ENCODE data around the gene PPRC1. TPM values are rescaled to one million over a fixed set of nuclear protein-coding genes. Genes with fewer than 3 reads are reported as not detected.
A peak's percentile ranks its signal among the peaks of the same experiment; 100 is the strongest.

The PPRC1 gene
- total RNA-seq, 4 donors from 2014 or later, result 11.7 to 27.5 (median 16.6) TPM

GRCh38 chr10:102121739-102122372 is 11.0 kb upstream of the PPRC1 start:
- peak; percentile 39 to 47 for DNase-seq
- Histone ChIP-seq H3K9me3 (no peaks in the 10 kb centered on the region), H3K4me1 (peaks cover 29 to 32% of the 10 kb centered on the region in 2 donors), H3K27me3 (no peaks in the 10 kb centered on the region), H3K36me3 (no peaks in the 10 kb centered on the region), H3K27ac (peak overlapping the region; percentile 91 to 98 (median 97)), H3K4me3 (replicated peaks in 1 of 3) (no peak overlapping the region)
- 37 to 56% methylated on average over 6 of the region's 6 CpGs for WGBS, 2 donors
- no peak for TF ChIP-seq POLR2A (IDR thresholded peaks at IDR 0.05)
- TF ChIP-seq, protein P1, sequence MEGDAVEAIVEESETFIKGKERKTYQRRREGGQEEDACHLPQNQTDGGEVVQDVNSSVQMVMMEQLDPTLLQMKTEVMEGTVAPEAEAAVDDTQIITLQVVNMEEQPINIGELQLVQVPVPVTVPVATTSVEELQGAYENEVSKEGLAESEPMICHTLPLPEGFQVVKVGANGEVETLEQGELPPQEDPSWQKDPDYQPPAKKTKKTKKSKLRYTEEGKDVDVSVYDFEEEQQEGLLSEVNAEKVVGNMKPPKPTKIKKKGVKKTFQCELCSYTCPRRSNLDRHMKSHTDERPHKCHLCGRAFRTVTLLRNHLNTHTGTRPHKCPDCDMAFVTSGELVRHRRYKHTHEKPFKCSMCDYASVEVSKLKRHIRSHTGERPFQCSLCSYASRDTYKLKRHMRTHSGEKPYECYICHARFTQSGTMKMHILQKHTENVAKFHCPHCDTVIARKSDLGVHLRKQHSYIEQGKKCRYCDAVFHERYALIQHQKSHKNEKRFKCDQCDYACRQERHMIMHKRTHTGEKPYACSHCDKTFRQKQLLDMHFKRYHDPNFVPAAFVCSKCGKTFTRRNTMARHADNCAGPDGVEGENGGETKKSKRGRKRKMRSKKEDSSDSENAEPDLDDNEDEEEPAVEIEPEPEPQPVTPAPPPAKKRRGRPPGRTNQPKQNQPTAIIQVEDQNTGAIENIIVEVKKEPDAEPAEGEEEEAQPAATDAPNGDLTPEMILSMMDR (IDR thresholded peaks at IDR 0.05), result no peak
- intact Hi-C loops (cut with DNase I), result no loop called here

- no peaks in the 10 kb centered on the region for H3K9me3 ChIP-seq
- no peaks in the 10 kb centered on the region for H3K27me3 ChIP-seq
- intact Hi-C loops (cut with DNase I), result no loop called here
- no peaks in the 10 kb centered on the region for H3K36me3 ChIP-seq
- no peak for DNase-seq
- WGBS, 2 donors, result 100% methylated on average over 1 of the region's 1 CpG
- no peak overlapping the region for H3K4me3 ChIP-seq (replicated peaks in 1 of 3)
- H3K4me1 ChIP-seq, result peaks cover 23 to 26% of the 10 kb centered on the region in 2 donors
- H3K27ac ChIP-seq, result no peak overlapping the region
- TF ChIP-seq, protein P1 (IDR thresholded peaks at IDR 0.05), result no peak
- no peak for TF ChIP-seq POLR2A (IDR thresholded peaks at IDR 0.05)
Measured at GRCh38 chr10:102122450-102122849, 10.4 kb upstream of the PPRC1 start.

DNA sequence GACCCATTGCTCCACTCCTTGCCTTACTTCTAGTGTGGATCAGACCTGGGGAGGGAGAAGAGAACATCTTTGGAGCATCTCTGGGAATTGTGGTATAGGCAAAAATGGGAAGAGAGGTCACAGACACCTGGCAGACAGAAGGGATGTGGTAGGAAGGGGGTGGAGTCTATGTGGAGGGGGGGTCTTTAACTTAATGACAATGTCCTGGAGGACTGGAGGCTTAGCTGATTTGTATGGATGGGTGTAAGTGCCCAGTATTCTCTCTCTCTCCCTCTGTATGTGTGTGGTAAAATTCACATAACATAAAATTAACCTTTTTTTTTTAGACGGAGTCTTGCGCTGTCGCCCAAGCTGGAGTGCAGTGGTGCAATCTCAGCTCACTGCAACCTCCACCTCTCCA is 9.6 kb upstream of the PPRC1 start:
- 93 to 96% methylated on average over 3 of the region's 3 CpGs for WGBS, 2 donors
- DNase-seq, result no peak
- H3K27me3 ChIP-seq, result no peaks in the 10 kb centered on the region
- H3K9me3 ChIP-seq, result no peaks in the 10 kb centered on the region
- intact Hi-C loops (cut with DNase I), result no loop called here
- peaks cover 16 to 18% of the 10 kb centered on the region in 2 donors for H3K4me1 ChIP-seq
- H3K27ac ChIP-seq, result no peak overlapping the region
- H3K36me3 ChIP-seq, result no peaks in the 10 kb centered on the region
- no peak overlapping the region for H3K4me3 ChIP-seq (replicated peaks in 1 of 3)
- TF ChIP-seq, protein P1 (IDR thresholded peaks at IDR 0.05), result no peak
- no peak for TF ChIP-seq POLR2A (IDR thresholded peaks at IDR 0.05)

DNA sequence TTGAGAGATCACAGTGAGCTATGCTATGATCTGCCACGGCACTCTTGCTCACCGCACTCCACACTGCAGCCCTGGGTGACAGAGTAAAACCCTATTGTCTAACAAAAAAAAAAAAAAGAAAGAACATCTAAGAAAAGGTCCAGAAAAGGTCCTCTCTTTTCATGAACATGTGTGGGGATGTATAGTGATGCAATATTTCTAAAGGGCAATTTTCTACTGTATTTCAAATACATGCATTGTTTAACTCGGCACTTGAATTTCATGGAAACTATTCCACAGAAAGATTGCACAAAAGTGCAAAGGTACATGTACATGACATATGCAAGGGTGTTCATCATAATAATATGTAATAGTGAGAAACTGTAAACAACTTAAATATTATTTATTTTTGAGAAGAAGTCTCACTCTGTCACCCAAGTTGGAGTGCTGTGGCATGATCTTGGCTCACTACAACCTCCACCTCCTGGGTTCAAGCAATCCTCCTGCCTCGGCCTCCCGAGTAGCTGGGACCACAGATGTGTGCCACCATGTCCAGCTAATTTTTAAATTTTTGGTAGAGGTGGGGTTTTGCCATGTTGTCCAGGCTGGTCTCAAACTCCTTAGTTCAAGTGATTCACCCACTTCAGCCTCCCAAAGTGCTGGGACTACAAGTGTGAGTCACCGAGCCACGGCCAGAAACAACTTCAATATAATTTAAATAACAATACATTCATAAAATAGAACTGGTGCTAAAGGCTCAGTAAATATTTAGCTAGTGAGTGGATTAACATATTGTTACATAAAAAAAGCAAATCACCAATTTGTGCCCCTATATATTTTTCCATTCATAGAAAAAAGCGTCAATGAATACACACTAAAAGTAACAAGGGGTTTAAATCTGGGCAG is 1.3 kb upstream of the PPRC1 start:
- no peaks in the 10 kb centered on the region for H3K36me3 ChIP-seq
- no peaks in the 10 kb centered on the region for H3K9me3 ChIP-seq
- H3K27ac ChIP-seq, result no peak overlapping the region
- H3K27me3 ChIP-seq, result no peaks in the 10 kb centered on the region
- no peak for DNase-seq
- intact Hi-C loops (cut with DNase I), result no loop called here
- TF ChIP-seq, protein P1 (IDR thresholded peaks at IDR 0.05), result no peak
- no peak for TF ChIP-seq POLR2A (IDR thresholded peaks at IDR 0.05)
- peaks cover 8 to 15% of the 10 kb centered on the region in 2 donors for H3K4me1 ChIP-seq
- no peak overlapping the region for H3K4me3 ChIP-seq (replicated peaks in 1 of 3)
- 89 to 90% methylated on average over 8 of the region's 8 CpGs for WGBS, 2 donors

GRCh38 chr10:102132193-102132562 is 662 bp upstream of the PPRC1 start:
- Histone ChIP-seq H3K4me3 (replicated peaks in 1 of 3) (no peak overlapping the region), H3K27me3 (no peaks in the 10 kb centered on the region), H3K9me3 (no peaks in the 10 kb centered on the region), H3K27ac (peak overlapping the region in 2 of 3 donors; percentile 84 to 88), H3K36me3 (no peaks in the 10 kb centered on the region), H3K4me1 (peaks cover 8 to 22% of the 10 kb centered on the region in 2 donors)
- 21 to 25% methylated on average over 8 of the region's 8 CpGs for WGBS, 2 donors
- intact Hi-C loops (cut with DNase I), result no loop called here
- TF ChIP-seq, protein P1 (IDR thresholded peaks at IDR 0.05), result no peak
- no peak for TF ChIP-seq POLR2A (IDR thresholded peaks at IDR 0.05)
- no peak for DNase-seq
